ENCODE measurements around the gene OR13A1. TPM values are rescaled to one million over a fixed set of nuclear protein-coding genes. Genes with fewer than 3 reads are reported as not detected.
"Not testable (repeated sequence)": the region's sequence is repeated elsewhere in the genome, so short reads cannot be mapped to it uniquely, and the experiment has no call there.

The OR13A1 gene
- total RNA-seq, 2 donors from 2014 or later = not detected

DNA sequence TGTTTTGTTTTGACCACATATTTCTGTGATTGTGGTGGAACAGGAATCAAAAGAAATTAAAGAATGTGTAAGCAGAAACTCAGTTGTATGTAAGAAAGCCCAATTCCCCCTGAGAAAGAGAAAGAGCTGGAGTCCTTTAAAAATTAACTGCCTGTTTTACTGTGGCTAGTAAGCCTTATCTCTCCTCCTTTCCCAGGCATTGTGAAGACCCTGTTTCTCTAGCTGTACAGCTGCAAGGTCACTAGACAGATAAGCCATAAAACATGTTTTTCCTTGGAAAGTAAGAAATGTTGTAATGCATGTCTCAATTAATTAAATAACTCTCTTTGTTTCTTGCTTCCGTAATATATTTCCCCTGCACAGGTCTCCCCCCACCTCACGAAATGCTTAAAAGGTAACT, 53.5 kb downstream of the OR13A1 start:
- no peaks in the 10 kb centered on the region for H3K4me1 Mint-ChIP-seq
- H3K9me3 Mint-ChIP-seq = no peaks in the 10 kb centered on the region
- no peak overlapping the region for H3K4me3 Mint-ChIP-seq
- H3K27ac Mint-ChIP-seq = no peak overlapping the region
- H3K36me3 Mint-ChIP-seq (ENCODE audit: low read depth) = no peaks in the 10 kb centered on the region
- ATAC-seq (replicated peaks) = no peak
- H3K27me3 Mint-ChIP-seq = peaks cover 13% of the 10 kb centered on the region

DNA sequence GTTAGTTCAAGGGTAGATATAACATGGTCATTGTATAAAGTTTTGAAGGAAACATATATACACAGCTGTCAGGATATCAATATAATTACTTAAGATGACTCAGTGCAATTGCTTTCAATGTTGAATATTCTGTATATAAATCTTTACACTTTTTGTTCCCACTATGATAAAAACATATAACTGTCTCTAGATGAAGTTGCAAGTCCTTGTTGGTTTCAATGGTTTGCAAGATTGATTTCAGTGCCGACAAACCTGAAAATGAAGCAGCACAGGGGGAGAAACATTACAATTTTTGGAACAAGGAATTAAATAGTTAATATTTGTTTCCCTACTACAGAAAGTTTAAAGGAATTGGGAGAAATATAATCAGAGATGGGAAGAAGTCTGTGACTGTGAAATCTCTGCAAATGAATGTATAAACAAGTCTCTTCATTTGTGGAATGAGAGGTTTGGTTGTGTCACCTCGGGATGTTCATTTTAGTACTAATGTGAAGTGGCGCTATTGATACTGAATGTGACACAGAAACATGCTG, 54.1 kb downstream of the OR13A1 start:
- H3K27me3 Mint-ChIP-seq = peaks cover 11% of the 10 kb centered on the region
- H3K4me1 Mint-ChIP-seq = no peaks in the 10 kb centered on the region
- no peak overlapping the region for H3K27ac Mint-ChIP-seq
- H3K9me3 Mint-ChIP-seq = no peaks in the 10 kb centered on the region
- H3K4me3 Mint-ChIP-seq = no peak overlapping the region
- no peak for ATAC-seq (replicated peaks)
- no peaks in the 10 kb centered on the region for H3K36me3 Mint-ChIP-seq (ENCODE audit: low read depth)

DNA sequence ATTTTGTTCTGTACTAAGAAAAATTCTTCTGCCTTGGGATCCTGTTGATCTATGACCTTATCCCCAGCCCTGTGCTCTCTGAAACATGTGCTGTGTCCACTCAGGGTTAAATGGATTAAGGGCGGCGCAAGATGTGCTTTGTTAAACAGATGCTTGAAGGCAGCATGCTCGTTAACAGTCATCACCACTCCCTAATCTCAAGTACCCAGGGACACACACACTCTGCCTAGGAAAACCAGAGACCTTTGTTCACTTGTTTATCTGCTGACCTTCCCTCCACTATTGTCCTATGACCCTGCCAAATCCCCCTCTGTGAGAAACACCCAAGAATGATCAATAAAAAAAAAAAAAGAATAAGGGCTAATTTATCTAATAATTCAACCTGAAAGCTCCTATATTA, 54.8 kb downstream of the OR13A1 start:
- not testable (repeated sequence) for H3K9me3 Mint-ChIP-seq; H3K27ac Mint-ChIP-seq; H3K36me3 Mint-ChIP-seq (ENCODE audit: low read depth); H3K4me1 Mint-ChIP-seq; H3K4me3 Mint-ChIP-seq; ATAC-seq (replicated peaks)
- H3K27me3 Mint-ChIP-seq = peaks cover 11% of the 10 kb centered on the region

DNA sequence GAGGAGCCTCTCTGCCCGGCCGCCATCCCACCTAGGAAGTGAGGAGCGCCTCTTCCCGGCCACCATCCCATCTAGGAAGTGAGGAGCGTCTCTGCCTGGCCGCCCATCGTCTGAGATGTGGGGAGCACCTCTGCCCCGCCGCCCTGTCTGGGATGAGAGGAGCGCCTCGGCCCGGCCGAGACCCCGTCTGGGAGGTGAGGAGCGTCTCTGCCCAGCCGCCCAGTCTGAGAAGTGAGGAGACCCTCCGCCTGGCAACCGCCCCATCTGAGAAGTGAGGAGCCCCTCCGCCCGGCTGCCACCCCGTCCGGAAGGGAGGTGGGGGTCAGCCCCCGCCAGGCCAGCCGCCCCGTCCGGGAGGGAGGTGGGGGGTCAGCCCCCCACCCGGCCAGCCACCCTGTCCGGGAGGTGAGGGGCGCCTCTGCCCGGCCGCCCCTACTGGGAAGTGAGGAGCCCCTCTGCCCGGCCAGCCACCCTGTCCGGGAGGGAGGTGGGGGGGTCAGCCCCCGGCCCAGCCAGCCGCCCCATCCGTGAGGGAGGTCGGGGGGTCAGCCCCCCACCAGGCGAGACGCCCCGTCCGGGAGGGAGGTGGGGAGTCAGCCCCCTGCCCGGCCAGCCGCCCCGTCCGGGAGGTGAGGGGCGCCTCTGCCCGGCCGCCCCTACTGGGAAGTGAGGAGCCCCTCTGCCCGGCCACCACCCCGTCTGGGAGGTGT, 55.5 kb downstream of the OR13A1 start:
- H3K36me3 Mint-ChIP-seq (ENCODE audit: low read depth); H3K9me3 Mint-ChIP-seq; ATAC-seq (replicated peaks); H3K4me3 Mint-ChIP-seq; H3K27ac Mint-ChIP-seq; H3K4me1 Mint-ChIP-seq: not testable (repeated sequence)
- peaks cover 11% of the 10 kb centered on the region for H3K27me3 Mint-ChIP-seq

DNA sequence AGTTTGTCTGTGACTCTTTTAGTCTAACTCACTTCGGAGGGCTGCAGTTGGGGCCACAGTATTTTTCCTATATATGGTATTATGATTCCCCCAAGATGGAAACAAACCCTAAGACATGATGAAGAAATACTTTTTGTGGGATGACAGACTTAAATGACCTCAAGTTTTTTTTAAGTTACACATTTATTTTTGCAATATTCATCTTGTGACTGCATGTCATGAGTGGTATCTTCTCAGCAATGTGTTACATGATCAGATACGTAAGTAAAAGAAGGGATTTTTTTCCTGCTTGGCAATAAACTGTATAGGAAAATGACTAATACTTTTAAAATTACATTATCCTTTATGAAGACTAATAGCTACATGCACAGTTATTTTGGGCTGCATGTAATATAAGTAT, 57.8 kb downstream of the OR13A1 start:
- no peaks in the 10 kb centered on the region for H3K36me3 Mint-ChIP-seq (ENCODE audit: low read depth)
- peaks cover 4% of the 10 kb centered on the region for H3K4me1 Mint-ChIP-seq
- no peak overlapping the region for H3K4me3 Mint-ChIP-seq
- peaks cover 11% of the 10 kb centered on the region for H3K27me3 Mint-ChIP-seq
- no peak overlapping the region for H3K27ac Mint-ChIP-seq
- ATAC-seq (replicated peaks) = no peak
- no peaks in the 10 kb centered on the region for H3K9me3 Mint-ChIP-seq

DNA sequence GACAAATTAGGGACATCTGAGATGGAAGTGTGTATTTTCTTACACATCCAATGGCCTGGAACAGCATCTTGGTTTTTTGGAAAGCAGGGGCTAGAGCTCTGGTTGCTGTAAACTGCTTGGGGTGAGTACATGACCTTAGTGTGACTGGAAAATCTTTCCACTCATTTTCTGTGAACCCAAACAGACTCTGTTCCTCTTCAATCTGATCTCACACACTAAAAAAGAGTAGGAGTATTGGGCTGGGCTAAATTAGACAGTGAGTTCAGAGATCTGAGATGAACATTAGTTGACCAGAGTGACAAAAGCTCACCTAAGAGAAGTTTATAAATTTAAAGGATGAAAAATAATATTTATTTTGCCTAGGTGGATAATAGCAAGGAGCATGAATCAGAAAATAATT, 59.2 kb downstream of the OR13A1 start:
- Mint-ChIP-seq H3K27me3 (peaks cover 3% of the 10 kb centered on the region), H3K4me1 (peaks cover 4% of the 10 kb centered on the region), H3K9me3 (no peaks in the 10 kb centered on the region)

DNA sequence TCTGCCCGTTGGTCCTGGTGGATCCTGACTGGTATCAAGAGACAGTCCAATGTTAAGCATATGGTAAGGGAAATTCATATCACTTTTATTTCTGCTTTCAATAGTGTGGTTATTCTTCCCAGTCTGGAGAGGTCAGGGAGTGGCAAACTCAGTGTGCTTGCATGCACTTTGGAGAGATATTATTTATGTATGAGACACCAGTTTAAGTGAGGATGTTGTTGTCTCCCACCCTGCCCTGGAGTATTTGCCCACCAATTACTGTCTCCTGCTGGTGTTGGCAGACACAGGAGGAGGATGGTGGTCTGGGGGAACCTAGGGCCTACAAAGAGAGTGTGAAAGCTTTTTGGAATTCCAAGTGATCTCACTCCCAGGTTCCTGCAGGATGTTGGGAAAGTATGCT, 59.7 kb downstream of the OR13A1 start:
- Mint-ChIP-seq H3K9me3 (no peaks in the 10 kb centered on the region), H3K27me3 (no peaks in the 10 kb centered on the region), H3K27ac (no peak overlapping the region), H3K36me3 (ENCODE audit: low read depth) (no peaks in the 10 kb centered on the region), H3K4me3 (no peak overlapping the region), H3K4me1 (peaks cover 4% of the 10 kb centered on the region)
- ATAC-seq (replicated peaks) = no peak

More for the DNA sequence above, 59.2 kb downstream of the OR13A1 start:
- Mint-ChIP-seq H3K4me3 (no peak overlapping the region), H3K27ac (no peak overlapping the region), H3K36me3 (ENCODE audit: low read depth) (no peaks in the 10 kb centered on the region)
- no peak for ATAC-seq (replicated peaks)

DNA sequence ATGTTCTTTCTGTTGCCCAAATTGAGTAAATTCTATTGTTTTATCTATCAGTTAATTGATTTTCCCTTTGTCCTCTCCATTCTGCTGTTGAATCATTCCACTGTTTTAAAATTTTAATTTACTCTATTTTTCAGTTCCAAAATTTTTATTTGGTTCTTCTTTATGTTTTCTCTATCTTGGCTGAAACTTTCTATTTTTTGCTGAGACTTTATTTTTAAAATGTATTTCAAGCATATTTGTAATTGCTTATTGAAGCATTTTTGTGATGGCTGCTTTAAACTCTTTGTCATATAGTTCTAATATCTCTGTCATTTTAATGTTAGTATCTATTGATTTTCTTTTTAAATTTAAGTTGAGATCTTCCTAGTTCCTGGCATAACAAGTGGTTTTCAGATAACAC, 60.5 kb downstream of the OR13A1 start:
- no peak for ATAC-seq (replicated peaks)
- Mint-ChIP-seq H3K27ac (no peak overlapping the region), H3K4me3 (no peak overlapping the region), H3K36me3 (ENCODE audit: low read depth) (no peaks in the 10 kb centered on the region), H3K27me3 (no peaks in the 10 kb centered on the region), H3K4me1 (peaks cover 8% of the 10 kb centered on the region), H3K9me3 (no peaks in the 10 kb centered on the region)

DNA sequence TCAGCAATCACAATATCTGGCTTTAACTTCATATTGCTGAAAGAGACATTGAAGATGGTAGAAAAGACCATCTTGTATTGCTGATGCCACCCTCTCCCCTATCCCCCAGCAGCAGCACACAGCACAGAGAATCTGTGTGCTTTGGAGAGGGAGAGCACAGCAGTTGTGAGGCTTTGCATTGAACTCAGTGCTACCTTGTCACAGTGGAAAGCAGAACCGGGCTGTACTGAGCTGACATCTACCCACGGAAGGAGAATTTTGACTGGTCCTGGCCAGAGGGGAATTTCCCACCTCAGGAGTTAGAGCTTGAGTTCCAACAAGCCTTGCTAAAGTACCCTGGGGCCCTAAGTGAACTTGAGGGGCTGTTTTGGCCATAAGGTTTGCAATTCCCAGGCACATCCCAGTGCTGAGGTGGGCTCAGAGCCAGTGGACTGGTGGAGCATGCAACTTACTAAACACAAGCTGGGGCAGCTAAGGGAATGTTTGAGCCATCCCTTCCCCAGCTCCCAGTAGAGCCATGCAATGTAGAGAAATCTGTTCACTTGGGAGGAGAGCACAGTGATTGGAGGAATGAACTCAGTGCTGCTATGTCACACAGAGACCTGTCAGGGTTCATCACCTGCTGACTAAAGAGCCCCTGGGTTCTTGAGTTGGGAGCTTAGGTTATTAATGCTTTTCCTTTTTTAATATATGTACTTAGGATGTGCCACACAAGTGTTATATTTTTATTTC, 62.1 kb downstream of the OR13A1 start:
- no peak overlapping the region for H3K4me3 Mint-ChIP-seq
- ATAC-seq (replicated peaks) = peak; percentile 72
- H3K9me3 Mint-ChIP-seq = no peaks in the 10 kb centered on the region
- no peak overlapping the region for H3K27ac Mint-ChIP-seq
- H3K4me1 Mint-ChIP-seq = peaks cover 8% of the 10 kb centered on the region
- H3K36me3 Mint-ChIP-seq (ENCODE audit: low read depth) = no peaks in the 10 kb centered on the region
- no peaks in the 10 kb centered on the region for H3K27me3 Mint-ChIP-seq

Other genes with a start within 250 kb of the OR13A1 start
- 1 to 10 TPM; 4.0 to 7.9 TPM for gene ALOX5, start 58.6 kb upstream of the OR13A1 start, total RNA-seq